Testis (tissue), 5 donors: ENCODE data around the gene DUSP18. TPM values are rescaled to one million over a fixed set of nuclear protein-coding genes. Genes with fewer than 3 reads are reported as not detected.
"Not testable (repeated sequence)": the region's sequence is repeated elsewhere in the genome, so short reads cannot be mapped to it uniquely, and the experiment has no call there.

Experiments used
- DNase-seq: peaks from one replicate; pipeline ENCODE4 v3.0.0-alpha.2; 2019
- H3K27ac ChIP-seq, 2 donors: fragments of 200-600 bp; sonication (generic); one replicate each; pipeline ENCODE4 v1.5.1; 2019
- H3K27me3 ChIP-seq: fragments of 200-600 bp; sonication (generic); one replicate; pipeline ENCODE4 v1.5.1; 2019
- H3K36me3 ChIP-seq: fragments of 200-600 bp; sonication (generic); one replicate; pipeline ENCODE4 v1.5.1; 2017; ENCODE audit warnings: low read depth; ENCODE audit errors: missing control alignments
- H3K4me1 ChIP-seq: fragments of 200-600 bp; sonication (generic); one replicate; pipeline ENCODE4 v1.5.1; 2019
- H3K4me3 ChIP-seq, 2 donors: fragments of 200-600 bp; sonication (generic); one replicate each; pipeline ENCODE4 v1.5.1; 2017 to 2019
- H3K9me3 ChIP-seq: fragments of 200-600 bp; sonication (generic); one replicate; pipeline ENCODE4 v1.5.1; 2017
- POLR2A ChIP-seq: fragments of 450-650 bp; IDR thresholded peaks from one replicate; pipeline ENCODE4 v1.6.1; 2017; ENCODE audit warnings: antibody characterized with exemption, mild to moderate bottlenecking, moderate library complexity
- WGBS, 2 donors: methylation state at CpG; one replicate each; pipeline ENCODE4 v1.1.5; 2018; 5-methylcytosine and 5-hydroxymethylcytosine counted together
- intact Hi-C: fragments of 100-400 bp; cut with DNase I; formaldehyde crosslinking; loops from one replicate; pipeline ENCODE4 v1.15.1; 2023; ENCODE audit warnings: low total_unique reads
- long read RNA-seq, 2 donors: transcript quantifications; one replicate each; lab custom pipeline, GENCODE V29; 2026
- polyA plus RNA-seq: library from polyadenylated mRNA; stranded (reverse); fragments of 350-450 nt; fragmentation: Illumina TruSeq; extraction: RNeasy Lipid Tissue Mini Kit (QIAGEN cat#74804); gene quantifications from one replicate; pipeline ENCODE4 v1.2.3, GENCODE V29; 2014; ENCODE audit warnings: low read depth, low replicate concordance; ENCODE audit not compliant: insufficient read depth
- total RNA-seq, 2 donors: library from RNA; depleted of rRNA; stranded (reverse); fragments of >200 nt; gene quantifications; one replicate each; pipeline ENCODE4 v1.2.3, GENCODE V29; 2016
- TF ChIP-seq, protein P1 (sequence below), 3 experiments: fragments of 450-650 bp in 2 of 3; fragments of 200-600 bp in 1 of 3; sonication (generic) in 1 of 3; IDR thresholded peaks; one replicate each; pipeline ENCODE4 v1.5.1; 2016 to 2019; ENCODE audit warnings: antibody characterized with exemption in 3 of 3, mild to moderate bottlenecking in 2 of 3, moderate library complexity in 1 of 3

DUSP18 gene
- 10 to 100 TPM; 29.2 to 42.4 TPM for total RNA-seq
- polyA plus RNA-seq, result 53.9 TPM
- long read RNA-seq, donor 1, partial matches to known transcripts, result 0 of 1 reads
- long read RNA-seq, donor 1, other reads (novel, unspliced or antisense), result 0 of 1 reads
- long read RNA-seq, donor 2, partial matches to known transcripts, result 0 of 2 reads
- long read RNA-seq, donor 2, other reads (novel, unspliced or antisense), result 0 of 2 reads

DNA sequence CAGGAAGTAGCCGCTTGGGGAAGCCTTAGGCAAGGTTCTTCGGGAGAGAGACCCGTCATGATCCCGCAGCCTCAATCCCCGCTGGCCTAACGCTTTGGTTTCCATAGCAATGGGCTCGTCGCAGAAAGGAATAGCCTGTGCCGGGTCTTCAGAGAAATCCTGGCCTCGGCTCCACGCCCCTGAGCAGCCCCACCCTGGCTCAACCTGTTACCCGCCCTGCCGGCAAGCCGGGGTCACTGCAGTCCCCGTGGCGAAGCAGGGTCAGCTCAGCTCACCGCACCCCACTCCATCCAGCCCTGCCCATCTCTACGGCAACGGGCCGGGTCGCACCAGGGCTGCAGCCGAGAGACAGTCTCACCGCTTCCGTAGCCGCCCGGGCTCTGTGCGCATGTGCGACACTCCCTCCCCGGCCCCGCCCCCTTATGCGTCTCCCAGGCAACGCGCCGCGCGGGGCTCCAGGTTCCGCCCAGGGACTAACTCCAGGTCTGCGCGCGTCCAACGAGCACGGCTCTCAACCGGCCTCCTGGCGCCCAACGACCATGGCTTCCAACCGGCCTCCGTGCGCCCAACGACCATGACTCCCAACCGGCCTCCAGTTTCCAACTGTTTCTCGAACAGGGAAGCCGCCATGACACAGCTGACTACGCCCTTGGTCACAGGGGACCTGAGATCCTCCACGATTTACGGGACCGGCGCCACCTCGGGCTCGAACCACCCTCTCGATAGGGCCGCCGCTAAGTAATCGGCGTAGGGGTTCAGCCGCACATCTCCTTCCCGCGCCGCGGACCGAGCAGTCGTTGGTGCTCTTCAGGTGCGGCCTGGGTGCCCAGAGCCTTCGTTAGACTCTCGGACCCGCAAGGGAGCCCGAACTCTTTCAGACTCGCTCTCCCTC lies at the start of gene DUSP18:
TSS of gene DUSP18 (minus strand) at position 382 of the 892 bp plus-strand sequence. CDS start 3,872 bp downstream, outside the sequence.
- Histone ChIP-seq H3K27me3 (no peaks in the 10 kb centered on the region), H3K9me3 (no peaks in the 10 kb centered on the region), H3K36me3 (no peaks in the 10 kb centered on the region), H3K4me3 (peak within 1 kb of the TSS; percentile 69 to 73), H3K27ac (peak within 1 kb of the TSS; percentile 66 to 85), H3K4me1 (no peaks in the 10 kb centered on the region)
- intact Hi-C loops, result no loop called here
- peak; percentile 96 for DNase-seq
- 0 to 1% methylated on average over 7 to 77 of the region's 77 CpGs for WGBS, 2 donors
- TF ChIP-seq POLR2A, result peak; percentile 48
- TF ChIP-seq, protein P1, sequence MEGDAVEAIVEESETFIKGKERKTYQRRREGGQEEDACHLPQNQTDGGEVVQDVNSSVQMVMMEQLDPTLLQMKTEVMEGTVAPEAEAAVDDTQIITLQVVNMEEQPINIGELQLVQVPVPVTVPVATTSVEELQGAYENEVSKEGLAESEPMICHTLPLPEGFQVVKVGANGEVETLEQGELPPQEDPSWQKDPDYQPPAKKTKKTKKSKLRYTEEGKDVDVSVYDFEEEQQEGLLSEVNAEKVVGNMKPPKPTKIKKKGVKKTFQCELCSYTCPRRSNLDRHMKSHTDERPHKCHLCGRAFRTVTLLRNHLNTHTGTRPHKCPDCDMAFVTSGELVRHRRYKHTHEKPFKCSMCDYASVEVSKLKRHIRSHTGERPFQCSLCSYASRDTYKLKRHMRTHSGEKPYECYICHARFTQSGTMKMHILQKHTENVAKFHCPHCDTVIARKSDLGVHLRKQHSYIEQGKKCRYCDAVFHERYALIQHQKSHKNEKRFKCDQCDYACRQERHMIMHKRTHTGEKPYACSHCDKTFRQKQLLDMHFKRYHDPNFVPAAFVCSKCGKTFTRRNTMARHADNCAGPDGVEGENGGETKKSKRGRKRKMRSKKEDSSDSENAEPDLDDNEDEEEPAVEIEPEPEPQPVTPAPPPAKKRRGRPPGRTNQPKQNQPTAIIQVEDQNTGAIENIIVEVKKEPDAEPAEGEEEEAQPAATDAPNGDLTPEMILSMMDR (IDR thresholded peaks at IDR 0.05), result peak in 2 of 3 experiments; percentile 11 to 29

DNA sequence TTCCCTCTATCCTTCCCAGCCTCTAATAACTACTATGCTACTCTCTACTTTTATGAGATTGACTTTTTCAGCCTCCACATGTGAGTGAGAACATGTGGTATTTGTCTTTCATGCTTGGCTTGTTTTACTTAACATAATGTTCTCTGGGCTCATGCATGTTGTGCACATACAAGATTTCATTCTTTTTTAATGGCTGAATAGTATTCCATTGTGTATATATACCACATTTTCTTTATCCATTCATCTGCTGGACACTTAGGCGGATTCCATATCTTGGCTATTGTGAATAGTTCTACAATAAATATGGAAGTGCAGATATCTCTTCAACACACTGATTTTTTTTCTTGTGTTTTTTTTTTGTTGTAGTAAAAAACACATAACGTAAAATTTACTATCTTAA lies 46.4 kb upstream of the DUSP18 start:
- WGBS, 2 donors, result 91% methylated on average over 2 of the region's 2 CpGs
- H3K4me3 ChIP-seq, result no peak overlapping the region
- no peak for TF ChIP-seq POLR2A
- TF ChIP-seq, protein P1 (IDR thresholded peaks at IDR 0.05), result no peak
- no peak for DNase-seq
- H3K27ac ChIP-seq, result no peak overlapping the region
- intact Hi-C loops, result no loop called here
- H3K36me3 ChIP-seq, result no peaks in the 10 kb centered on the region
- no peaks in the 10 kb centered on the region for H3K4me1 ChIP-seq
- no peaks in the 10 kb centered on the region for H3K27me3 ChIP-seq
- H3K9me3 ChIP-seq, result no peaks in the 10 kb centered on the region

DNA sequence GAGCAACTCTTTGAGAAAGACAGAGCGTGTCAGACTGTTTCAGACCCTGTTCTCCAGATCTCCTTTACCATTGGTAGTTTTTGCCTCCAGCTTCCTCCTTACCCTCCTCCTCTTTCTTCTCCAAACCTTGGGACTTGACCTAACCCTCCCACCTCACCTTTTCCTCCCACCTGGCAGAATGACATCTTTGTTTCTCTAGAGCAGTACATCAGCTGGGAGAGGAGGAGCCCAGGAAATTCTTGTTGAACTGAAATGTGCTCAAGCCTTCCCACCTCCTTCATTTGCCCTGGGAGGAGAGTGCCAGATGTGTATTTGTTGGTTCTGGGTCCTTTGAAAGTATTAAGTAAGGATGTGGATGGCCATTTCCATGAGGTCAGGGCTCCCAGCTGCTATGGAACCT lies 44.4 kb upstream of the DUSP18 start:
- H3K9me3 ChIP-seq, result no peaks in the 10 kb centered on the region
- no peak overlapping the region for H3K27ac ChIP-seq
- WGBS, 2 donors, result 81 to 92% methylated on average over 1 of the region's 1 CpG
- no peaks in the 10 kb centered on the region for H3K27me3 ChIP-seq
- DNase-seq, result no peak
- no peaks in the 10 kb centered on the region for H3K36me3 ChIP-seq
- no peak for TF ChIP-seq POLR2A
- TF ChIP-seq, protein P1 (IDR thresholded peaks at IDR 0.05), result no peak
- intact Hi-C loops, result no loop called here
- H3K4me3 ChIP-seq, result no peak overlapping the region
- H3K4me1 ChIP-seq, result no peaks in the 10 kb centered on the region

DNA sequence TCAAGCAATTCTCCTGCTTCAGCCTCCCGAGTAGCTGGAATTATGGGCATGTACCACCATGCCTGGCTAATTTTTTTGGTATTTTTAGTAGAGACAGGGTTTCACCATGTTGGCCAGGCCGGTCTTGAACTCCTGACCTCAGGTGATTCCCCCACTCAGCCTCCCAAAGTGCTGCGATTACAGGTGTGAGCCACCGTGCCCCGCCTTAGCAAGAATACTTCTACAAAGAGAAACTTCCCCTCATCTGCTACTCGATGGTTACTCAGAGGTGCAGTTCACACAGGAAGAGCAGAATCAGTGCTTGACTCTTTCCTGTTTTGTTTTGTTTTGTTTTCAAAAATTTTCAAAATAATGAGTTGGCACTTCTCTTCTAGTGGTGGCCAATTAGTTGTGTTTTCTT lies 42.3 kb upstream of the DUSP18 start:
- DNase-seq, H3K9me3 ChIP-seq, intact Hi-C loops, H3K27ac ChIP-seq, H3K4me3 ChIP-seq, H3K4me1 ChIP-seq, H3K36me3 ChIP-seq, H3K27me3 ChIP-seq: not testable (repeated sequence)
- 88 to 93% methylated on average over 5 to 6 of the region's 6 CpGs for WGBS, 2 donors
